HG02588 (cell line): Measurements from ENCODE around the gene CCDC159.
"Not testable (repeated sequence)": the region's sequence is repeated elsewhere in the genome, so short reads cannot be mapped to it uniquely, and the experiment has no call there.

Experiments used
- ATAC-seq: cut with Tn5 transposase; IDR thresholded peaks from one replicate; pipeline ENCODE4 v1.9.1; 2021; ENCODE audit warnings: mild to moderate bottlenecking, moderate library complexity; ENCODE audit not compliant: unreplicated experiment

Gene CCDC159

DNA sequence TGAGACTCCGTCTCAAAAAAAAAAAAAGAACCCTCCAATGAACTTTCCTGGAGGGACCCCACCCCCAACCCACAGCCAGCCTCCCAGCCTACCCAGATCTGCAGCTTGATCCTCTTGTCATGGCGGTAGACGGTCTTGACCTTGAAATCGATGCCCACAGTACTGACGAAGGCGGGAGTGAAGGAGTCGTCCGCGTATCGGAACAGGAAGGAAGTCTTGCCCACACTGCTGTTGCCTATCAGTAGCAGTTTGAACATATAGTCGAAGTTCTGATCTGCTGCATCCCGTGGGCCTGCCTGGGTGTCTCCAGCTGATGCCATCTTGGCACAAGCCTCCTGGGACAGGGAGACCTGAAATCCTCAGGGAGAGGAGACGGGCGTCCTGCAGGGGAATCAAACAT lies 9.2 kb upstream of the CCDC159 start:
- no peak for ATAC-seq

DNA sequence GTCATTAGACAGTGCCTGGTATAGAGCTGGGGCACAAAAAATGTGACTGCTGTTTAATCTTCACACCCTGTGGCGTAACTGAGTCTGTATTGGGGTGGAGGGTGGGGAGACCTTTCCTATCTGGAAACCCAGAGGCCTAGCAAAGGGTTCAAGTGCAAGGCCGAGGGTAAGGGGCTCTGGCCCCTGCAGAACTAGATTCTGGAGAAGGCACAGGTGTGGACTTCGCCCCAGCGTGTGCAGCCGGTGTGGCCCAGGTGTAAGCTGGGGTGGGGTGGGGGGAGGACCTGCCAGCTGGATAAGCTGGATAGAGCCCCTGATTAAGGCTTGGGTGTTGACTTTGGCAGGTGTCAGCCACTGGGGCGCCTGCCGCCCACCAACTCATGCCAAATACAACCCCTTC lies 8.2 kb upstream of the CCDC159 start:
- ATAC-seq: no peak

DNA sequence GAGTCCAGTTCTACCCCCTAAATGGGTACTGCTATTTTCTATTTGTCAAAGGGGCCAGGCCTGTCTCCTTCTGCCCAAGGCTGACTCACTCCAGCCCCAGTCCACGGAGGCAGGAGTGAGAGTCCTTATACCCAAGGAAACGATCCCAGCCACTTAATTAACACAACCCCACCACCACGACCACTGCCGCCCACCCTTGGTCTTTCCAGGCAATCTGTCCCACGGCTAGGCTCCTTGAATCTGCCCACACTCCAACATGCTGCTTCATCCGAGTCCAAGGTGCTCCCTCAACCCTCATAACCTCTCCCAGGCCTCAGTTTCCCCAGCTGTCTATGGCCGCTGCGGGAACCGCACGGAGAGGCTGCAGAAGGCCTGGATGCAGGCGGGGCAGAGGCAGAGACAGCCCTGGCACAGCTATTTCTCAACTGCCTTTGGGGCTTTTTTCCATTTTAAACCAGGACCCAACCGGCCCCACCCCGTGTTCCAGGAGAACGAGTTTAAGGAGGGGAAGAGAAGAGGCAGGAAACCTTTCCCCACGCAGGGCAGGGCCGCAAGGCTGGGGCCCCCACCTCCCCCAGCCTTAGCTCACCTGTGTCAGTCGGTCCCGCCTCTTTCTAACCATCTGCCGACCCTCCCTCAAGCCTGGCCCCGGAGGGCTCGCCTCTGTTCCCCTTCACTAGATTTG lies 7.6 kb upstream of the CCDC159 start:
- no peak for ATAC-seq

DNA sequence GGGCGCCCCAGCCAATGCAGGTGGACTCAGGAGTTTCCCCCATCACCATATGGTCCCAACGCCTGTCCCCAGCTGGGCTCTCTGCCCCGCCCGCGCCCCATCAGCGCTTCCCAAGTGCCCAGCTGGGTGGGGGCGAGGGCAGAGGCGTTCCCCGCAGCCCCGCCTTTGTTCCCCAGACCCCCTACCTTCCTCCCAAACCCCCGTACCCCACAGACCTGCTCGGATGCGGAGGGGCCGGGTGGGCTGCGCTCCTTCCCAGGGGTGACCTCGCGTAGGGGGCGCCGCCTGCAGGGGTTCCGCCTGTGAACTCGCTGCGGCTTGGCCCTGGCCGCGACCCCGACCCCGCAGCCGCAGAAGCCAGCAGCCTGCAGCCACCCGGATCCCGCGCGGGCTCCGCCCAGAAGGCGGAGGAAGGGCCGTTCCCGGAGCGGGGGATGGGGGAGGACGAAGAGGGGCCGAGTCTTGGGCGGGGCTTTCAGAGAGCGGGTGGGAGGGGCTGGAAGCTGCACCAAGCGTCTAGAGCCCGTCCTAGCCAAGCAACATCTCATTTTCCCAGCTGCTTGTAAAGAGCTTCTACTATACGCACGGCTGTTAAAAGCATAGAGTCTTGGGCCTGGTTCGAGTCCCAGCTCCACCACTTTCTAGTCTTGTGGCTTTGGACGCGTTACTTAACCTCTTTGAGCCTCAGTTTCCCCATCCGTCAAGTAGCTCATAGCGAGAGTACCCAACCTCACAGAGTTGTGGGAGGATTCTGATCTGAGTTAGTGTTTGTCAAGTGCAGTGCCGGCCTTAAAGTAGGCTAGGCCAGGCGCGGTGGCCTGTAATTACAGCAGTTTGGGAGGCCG lies 6.8 kb upstream of the CCDC159 start, which contains the start of gene RAB3D:
RAB3D (minus strand) TSS at position 404 of the 845 bp plus-strand sequence. CDS start 2,258 bp downstream, outside the sequence.
- peak; percentile 82 for ATAC-seq

DNA sequence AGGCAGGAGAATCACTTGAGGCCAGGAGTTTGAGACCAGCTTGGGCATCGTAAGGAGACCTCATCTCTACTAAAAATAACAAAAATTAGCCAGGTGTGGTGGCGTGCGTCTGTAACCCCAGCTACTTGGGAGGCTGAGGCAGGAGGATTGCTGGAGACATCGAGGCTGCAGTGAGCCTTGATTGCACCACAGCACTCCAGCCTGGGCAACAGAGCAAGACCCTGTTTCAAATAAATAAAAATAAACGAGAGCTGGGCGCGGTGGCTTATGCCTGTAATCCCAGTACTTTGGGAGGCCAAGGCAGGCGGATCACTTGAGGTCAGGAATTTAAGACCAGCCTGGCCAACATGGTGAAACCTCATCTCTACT lies 6.2 kb upstream of the CCDC159 start:
- not testable (repeated sequence) for ATAC-seq

DNA sequence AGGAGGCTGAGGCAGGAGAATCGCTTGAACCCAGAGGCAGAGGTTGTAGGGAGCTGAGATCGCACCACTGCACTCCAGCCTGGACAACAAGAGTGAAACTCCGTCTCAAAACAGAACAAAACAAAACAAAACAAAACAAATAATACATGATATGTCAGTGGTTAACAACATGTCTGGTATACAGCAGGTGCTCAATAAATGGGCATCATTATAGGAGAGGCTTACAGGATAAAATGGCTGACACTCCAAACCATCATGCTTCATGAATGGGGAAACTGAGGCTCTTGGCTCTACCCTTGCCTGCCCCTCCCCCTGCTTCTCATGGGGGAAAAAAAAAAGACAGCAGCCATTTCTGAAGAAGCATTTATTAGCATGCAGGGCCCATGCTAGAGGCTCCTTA lies 3.9 kb upstream of the CCDC159 start:
- no peak for ATAC-seq

DNA sequence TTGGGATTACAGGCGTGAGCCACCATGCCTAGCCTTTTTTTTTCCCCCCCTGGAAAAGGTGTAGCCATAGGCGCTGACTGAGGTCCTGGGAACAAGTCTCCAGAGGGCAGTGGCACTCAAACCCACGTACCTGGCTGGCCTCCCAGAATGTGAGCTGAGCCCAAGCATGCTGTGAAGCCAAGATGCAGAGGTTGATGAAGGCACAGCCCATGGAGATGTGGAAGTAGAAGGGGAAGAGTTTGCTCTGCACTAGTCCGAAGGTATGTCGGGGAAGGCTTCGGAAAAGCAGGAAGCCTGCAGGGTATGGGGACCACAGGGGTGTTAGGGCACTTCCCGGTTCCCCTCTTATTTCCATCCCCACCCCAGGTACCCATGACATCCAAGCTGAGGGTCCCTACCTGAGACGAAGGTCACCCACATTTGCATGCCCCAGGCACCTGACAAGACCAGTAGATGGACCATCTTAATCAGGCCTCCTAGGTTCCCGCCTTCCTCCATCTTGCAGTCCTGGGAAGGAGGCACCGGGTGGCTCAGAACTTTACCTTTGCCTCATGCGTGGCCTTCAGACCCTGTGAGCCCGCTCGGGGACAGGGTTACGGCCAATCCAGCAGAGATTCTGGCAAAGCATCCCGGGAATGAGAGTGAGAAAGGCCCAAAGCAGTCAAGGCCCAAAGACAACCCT lies 1.1 kb upstream of the CCDC159 start:
- no peak for ATAC-seq

DNA sequence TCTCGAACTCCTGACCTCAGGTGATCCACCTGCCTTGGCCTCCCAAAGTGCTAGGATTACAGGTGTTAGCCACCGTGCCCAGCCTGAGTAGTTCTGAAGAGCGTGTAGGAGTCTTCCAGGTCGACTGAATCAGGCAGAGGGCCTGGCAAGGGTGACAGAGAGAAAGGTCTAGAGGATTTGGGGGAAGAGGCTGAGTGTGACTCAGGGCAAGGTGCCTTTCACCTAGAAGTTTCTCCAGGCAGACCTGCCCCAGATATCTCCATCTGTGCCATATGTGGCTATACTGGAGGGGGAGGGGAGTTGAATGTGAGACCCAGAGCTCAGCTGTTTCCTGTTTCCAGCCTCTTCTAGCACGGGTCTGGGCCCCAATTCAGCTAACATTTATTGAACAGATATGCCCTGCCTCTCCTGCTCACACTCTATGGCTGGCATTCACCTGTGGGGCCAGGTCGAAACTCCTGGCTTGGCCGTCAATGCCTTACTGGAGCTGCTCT lies 1.3 kb downstream of the CCDC159 start:
- no peak for ATAC-seq

DNA sequence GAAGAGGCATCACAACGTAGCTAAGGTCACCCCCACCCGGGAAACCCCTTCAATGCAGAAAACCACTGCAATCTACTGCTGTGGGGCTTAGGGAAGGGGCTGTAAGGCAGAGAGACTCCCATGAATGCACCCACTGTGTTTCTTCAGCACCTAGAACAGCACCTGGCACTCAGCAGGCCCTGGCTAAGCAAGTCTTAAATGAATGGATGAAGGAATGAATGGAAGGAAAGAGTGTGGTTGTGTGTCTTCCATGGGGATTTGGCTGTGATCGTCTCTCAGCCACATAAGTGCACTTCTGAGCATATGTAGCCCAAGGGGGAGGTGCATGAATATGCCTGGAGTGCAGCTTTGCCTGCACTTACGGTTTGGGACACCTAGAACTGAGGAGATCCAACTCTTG lies 2.9 kb downstream of the CCDC159 start:
- ATAC-seq: no peak

DNA sequence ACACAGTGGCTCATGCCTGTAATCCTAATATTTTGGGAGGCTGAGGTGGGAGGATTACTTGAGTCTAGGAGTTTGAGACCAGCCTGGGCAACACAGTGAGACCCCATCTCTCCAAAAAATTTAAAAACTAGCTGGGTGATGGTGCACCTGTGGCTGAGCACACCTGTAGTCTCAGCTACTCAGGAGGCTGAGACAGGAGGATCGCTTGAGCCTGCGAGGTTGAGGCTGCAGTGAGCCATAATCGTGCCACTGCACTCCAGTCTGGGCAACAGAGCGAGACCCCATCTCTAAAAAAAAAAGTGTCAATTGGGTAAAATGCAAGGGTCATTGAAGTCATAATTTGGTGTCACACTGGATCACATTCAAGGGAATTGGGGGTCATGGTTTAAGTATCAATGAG lies 7.8 kb downstream of the CCDC159 start:
- ATAC-seq: not testable (repeated sequence)

DNA sequence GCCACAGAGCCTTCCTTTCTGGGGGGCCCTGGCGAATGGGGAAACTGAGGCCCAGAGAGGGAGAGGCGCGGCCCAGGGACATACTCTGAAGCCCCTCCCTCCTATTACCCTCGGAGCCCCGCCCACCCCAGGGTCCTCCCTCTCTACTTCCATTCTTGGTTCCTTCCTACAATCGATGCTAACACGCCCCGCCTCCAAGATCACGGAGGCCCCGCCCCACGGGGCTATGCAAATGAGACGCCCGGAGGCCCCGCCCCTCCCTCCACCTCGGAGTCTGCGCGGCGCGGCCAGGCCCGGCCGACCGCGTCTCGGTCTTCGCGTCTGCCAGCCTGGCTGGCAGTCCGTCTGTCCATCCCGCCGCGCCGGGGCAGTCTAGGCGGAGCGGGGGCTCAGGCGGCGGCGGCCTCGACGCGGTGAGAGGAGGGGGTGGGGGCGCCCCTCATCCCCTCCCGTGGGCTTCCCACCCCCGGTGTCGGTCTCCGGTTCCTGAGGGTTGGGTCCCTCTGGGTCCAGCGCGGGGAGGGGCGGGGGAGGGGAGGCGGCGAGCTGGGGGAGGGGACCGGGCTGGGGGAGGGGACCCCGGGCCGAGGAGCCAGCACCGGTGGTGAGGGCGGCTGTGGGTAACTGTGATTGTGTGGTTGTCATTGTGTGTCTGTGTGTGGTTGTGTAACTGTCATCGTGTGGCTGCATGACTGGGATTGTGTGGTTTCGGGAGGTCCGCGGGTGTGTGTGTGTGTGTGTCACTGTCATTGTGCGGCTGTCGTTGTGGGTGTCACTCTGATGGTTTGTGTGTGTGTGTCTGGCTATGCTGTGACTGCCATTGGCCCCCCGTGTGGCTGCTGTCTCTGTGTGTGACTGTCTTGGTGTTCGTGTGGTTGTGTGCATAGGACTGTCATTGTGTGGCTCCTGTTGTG lies 9.1 kb downstream of the CCDC159 start, which contains the start of gene PLPPR2:
PLPPR2 (plus strand) TSS at position 273 of the 914 bp plus-strand sequence. CDS start 2,242 bp downstream, outside the sequence.
- peak; percentile 46 for ATAC-seq

DNA sequence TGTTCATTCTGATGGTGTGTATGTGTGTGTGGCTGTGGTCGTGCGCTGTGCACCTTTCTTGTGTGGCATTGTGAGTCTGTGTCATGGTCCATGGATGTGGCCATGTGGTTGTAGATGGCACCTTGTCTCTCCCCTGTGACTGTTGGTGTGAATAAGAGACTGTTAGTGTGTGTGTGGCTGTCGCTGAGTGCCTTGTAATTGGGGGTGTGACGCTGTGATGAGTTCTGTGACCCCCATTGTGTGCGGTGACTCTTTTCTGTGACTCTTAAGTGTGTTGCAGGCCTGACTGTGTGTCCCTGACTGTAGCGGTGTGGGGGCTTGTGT lies 9.7 kb downstream of the CCDC159 start:
- no peak for ATAC-seq

DNA sequence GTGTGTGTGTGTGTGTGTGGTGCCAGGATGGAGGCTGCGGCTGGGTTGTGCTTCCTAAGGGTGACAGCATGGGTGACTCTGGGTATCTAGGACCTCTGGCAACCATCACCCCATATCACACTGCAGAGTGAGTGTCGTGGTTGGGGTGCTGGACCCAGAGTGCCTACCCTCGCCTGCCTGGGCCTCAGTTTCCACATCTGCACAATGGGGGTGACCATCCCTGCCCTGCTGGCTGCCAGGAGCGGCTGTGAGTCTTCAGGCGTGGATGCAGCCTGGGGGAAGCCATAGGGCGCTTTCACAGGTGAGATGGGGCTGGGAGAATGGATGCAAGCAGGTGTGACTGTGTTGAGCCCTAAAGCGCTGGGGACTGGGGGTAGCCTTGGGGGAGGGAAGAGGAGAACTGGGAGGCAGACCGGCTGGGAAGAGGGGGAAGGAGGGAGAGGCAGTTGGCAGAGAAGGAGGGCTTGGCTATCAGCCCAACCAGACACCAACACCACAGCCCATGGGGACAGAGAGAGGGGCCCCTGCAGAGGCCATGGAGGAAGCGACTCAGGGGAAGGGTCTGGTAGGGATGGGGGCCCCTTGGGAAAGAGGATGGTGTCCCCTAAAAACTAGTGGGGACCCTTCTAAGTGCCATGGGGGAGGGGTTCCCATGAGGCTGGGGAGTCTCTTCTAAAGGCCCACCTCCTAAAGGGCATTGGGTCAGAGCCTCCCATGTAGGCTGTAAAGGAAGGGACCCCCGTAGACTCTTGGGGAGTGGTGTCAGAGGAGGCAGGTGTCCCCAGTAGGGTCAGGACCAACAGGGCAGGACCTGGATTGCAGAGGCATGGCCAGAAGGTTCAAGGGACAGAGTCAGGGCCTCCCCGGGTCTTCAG lies 10.6 kb downstream of the CCDC159 start:
- ATAC-seq: no peak

DNA sequence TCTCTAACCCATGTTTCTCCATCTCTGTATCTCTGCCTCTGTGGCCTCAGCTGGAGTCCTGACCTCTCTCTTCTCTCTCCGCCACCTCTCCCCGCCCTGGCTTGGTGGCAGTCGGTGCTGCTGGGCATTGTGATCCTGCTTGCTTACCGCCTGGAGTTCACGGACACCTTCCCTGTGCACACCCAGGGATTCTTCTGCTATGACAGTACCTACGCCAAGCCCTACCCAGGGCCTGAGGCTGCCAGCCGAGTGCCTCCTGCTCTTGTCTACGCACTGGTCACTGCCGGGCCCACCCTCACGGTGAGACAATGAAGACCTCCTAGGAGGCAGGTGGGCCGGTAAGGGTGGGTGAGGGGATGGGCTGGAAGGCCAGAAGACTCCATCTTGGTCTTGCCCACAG lies 13.1 kb downstream of the CCDC159 start:
- no peak for ATAC-seq

DNA sequence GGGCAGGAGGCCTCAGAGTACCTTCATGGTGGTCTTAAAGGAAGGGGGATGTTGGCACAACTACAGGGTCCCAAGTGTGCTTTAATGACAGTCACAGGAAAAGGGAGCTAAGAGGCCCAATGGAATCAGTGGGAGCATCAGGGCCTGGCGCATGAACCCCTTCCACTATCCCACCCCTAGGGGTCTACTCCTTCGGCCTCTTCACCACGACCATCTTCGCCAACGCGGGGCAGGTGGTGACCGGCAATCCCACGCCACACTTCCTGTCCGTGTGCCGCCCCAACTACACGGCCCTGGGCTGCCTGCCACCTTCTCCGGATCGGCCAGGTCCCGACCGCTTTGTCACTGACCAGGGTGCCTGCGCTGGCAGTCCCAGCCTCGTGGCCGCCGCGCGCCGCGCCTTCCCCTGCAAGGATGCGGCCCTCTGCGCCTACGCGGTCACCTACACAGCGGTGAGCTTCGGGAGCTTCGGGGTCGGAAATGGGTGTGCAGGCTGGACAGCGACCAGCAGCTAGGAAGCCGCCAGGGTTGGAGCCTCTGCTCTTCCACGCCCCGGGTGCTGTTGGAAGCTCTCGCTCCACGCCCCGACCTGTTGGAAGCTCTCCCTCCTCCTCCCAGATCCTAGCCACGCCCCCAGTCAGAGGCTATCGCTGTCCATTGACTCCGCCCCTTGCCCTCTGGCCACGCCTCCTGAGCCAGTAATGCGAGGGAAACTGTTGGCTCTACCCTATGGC lies 14.9 kb downstream of the CCDC159 start:
- ATAC-seq: no peak

DNA sequence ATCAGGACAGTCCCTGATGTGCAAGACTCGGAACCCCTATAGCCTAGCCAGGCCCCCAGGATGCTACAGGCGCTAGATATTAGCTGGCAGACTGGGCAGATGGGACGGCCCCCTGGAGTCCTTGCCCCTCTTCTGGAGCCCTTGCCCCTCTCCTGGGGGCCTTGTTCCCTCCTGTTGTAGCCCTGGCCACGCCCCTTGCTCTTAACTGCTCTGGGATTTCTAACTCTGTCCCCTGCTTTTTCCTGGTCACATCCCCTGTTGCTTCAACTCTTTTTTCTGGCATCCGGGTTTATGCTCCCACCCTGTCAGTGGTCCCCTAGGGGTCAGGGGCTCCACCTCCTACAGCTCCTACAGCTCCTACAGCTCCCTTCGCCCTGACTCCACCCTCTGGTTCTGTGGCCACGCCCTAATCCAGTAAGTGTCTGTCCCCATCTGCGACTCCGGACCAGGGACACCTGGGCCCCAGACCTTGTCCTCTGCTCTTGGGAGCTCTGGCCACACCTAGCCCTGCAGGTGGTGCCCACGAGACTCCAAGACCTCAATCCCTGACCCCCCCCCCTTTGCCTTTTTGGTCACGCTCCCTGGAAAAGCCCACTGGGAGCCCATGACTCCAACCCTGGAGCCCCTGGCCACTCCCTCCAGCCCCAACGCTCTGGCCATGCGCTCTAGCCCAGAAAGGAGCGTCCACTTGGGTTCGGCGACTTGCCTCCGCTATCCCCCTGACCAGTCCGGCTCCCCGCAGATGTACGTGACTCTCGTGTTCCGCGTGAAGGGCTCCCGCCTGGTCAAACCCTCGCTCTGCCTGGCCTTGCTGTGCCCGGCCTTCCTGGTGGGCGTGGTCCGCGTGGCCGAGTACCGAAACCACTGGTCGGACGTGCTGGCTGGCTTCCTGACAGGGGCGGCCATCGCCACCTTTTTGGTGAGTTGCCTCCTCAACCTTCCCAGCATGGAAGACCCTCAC lies 15.7 kb downstream of the CCDC159 start:
- ATAC-seq: no peak

DNA sequence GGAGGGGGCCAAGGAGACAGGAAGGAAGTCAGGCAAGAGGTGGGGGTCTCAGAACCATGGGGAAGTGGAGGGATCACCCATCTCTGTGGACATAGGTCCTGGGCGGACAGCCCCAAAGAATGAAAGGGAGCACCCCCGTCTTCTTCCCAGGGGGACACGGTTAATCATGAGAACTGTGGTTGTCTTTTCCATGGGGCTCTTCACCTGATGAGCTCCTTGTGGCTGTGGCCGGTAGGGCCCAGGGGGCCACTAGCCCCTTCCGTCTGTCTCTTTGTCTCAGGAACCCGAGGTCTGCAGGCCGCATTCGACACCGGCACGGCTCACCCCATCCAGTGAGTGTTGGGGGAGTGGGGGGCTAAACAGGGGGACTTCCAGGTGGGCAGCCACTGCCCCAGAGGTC lies 17.6 kb downstream of the CCDC159 start:
- ATAC-seq: no peak
